Renal cortical epithelial cell (primary cell): ENCODE measurements around the gene PHF19. TPM values are rescaled to one million over a fixed set of nuclear protein-coding genes. Genes with fewer than 3 reads are reported as not detected.

Experiments used
- DNase-seq: peaks from one replicate; pipeline ENCODE4 v3.0.0-alpha.2; 2011; ENCODE audit warnings: low read depth
- total RNA-seq: library from RNA; depleted of rRNA; stranded (reverse); fragments of >200 nt; gene quantifications from 2 replicates; pipeline ENCODE4 v1.2.3, GENCODE V29; 2014

PHF19 gene
- 8.0 and 21.4 TPM in 2 replicates for total RNA-seq

DNA sequence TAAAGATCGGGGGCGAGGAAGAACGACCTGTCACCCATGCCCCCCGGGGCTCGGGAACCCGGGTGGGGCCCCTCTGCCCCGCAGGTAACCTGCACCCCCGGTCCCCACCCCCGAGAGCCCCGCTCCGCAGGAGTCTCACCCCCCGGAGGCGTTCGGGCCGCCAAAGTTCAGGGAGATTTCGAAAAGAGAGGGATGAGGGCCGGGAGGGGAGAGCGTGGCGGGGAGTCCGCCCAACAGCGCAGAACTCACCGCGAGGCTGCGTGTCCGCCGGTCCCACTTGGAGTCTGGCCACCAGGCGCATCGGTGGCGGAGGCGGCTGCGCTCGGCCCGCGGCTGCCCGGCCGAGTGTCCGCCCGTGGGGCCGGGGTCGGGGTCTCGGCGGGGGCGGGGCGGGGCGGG lies at the start of gene PHF19:
PHF19 (minus strand) TSS at position 347 of the 399 bp plus-strand sequence. CDS start 2,447 bp downstream, outside the sequence.
- no peak for DNase-seq

- DNase-seq = peak; percentile 37
These were observed 49.5 kb upstream of the PHF19 start, which contains the start of gene TRAF1 for GRCh38 chr9:120926397-120926928. TRAF1 (minus strand) TSS chr9:120926796; CDS start chr9:120926075, 721 bp downstream.

- peak; percentile 93 for DNase-seq
These were observed 48.8 kb upstream of the PHF19 start for GRCh38 chr9:120925535-120926396.

DNA sequence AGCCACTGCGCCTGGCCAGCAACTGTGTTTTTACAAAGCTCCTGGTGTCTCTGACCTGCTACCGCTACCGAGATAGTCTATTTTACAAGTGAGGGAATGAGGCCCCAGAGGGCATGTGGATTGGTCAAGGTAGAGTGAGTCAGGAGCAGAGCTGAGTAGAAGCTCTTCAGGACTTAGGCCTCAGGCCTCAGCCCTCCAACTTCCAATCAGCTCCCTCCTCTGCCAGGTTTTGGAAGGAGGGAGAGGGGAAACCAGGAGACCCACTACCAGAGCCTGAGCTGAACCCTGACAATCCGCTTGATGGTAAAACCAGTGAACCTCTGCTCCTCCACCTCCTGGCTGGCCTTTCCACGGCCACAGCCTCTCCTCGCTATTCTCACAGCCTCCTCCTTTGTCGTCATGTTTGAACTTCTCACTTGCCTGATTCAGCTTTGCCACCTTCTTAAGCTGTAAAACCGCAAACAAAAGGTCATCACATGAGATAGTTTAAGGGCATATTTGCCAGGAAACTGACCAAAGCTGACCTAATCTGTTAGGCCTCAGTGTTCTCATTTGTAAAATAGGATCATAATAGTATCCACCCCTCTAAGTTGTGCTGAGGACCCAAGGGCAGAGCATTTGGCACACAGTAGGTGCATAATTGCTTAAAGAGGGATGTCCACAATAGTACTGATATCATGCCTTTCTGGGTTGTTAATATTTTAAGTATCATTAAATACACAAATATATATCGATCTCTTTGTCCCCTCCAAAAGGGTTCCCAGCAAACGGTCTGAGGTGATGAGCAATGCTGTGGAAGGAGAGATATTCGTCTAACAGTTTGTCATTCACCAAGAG lies 47.9 kb upstream of the PHF19 start:
- DNase-seq = peak; percentile 36

GRCh38 chr9:120923620-120924328 lies 46.8 kb upstream of the PHF19 start:
- no peak for DNase-seq

- DNase-seq = no peak
These were observed 45.6 kb upstream of the PHF19 start for GRCh38 chr9:120922404-120923195.

GRCh38 chr9:120921661-120922181 lies 44.7 kb upstream of the PHF19 start:
- DNase-seq = no peak

DNA sequence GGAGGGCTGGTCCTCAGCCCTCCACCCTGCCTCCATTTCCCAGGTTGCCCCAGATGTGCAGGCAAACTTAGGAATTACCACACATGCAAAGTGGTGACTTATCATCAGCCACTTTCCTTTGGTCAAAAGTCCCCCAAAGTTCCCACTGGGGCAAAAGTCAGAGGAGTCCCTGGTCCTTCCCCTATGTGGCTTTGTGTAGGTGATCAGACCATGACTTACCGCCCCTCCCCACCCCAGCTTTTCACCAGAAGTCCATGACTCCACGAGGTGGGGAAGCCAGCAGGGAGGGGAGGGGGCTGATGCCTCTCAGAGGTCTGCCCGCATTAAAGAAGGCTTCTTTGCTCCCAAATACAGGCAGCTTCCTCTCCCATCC lies 43.8 kb upstream of the PHF19 start:
- DNase-seq = no peak

- no peak for DNase-seq
These were observed 43.1 kb upstream of the PHF19 start for GRCh38 chr9:120919843-120920805.

DNA sequence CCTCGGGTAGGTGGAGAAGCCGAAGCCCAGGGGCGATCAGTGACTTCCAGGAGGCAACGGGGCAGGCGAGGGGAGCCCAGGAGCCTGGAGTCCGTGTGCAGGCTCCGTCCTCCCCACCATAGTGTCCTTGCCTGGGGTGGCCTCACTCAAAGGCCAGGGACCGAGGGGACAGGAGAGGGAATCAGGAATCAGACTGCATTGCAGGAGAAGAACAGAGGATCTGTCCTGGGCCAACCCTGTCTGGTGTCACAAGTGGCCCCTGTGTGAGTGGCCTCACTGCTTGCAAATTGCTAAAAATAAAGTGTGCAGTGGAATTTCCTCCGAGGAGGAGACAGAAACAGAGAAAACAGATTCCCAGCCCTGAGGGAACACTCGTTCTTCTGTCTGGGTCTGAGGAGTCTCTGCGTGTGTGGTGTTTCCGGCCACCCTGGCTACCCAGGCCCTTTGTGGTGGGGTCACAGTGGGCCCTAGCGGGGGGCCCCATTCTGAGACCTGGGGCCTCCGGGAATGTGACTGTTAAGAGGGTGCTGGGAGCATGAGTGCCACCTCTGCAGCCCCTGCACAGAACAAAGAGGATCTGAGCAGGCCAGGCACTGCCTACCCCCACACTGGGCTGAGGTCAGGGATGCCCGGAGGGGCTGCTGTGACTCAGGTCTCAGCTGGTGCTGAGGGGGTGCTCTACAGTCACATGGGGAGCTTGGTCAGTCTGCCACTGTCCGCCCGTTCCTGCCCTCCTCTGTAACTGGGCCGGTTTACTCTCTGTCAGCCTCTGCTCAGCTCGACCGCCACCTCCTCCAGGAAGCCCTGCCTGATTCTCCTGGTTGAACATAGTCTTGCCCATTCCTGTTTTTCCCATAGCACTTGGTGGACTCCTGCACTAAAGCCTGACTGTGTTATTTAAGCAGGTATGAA lies 42.2 kb upstream of the PHF19 start:
- no peak for DNase-seq

- DNase-seq = no peak
These were observed 41.2 kb upstream of the PHF19 start for GRCh38 chr9:120917929-120918762.

DNA sequence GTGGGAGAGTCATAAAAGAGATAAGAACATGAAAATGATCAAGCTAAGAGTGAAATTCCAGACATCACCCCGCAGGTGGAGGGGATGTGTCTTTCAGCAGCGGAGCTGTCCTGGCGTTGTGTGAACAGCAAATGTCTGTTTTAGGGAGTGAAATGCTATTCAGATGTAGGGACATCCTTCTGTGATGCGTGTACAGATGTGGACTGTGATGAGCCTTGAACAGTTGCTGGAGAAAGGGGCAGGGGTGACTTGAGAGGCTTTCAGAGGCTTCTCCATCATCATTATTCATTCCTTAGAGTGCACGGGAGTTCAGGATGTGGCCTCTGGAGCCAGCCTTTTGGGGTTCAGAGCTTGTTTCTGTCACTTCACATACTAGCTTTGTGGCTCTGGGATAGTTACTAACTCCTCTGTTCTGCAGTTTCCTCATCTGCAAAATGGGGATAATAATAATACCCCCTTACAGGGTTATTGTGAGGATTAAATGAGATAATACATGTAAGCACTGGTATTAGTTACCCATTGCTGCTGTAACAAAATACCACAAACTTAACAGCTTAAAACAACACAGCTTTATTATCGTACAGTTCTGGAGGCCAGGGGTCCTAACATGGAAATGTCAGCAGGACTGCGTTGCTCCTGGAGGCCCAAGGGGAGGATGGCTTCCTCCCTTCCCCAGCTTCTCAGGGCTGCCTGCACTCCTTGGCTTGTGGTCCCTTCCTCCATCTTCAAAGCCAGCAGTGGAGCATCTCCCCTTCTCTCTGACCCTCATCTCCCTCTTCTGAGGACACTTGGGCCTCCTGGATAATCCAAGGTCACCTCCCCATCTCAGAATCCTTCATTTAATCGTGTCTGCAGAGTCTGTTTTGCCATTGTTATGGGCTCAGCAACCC lies 40.2 kb upstream of the PHF19 start:
- DNase-seq = no peak

- DNase-seq = no peak
These were observed 39.6 kb upstream of the PHF19 start for GRCh38 chr9:120916588-120916987.

DNA sequence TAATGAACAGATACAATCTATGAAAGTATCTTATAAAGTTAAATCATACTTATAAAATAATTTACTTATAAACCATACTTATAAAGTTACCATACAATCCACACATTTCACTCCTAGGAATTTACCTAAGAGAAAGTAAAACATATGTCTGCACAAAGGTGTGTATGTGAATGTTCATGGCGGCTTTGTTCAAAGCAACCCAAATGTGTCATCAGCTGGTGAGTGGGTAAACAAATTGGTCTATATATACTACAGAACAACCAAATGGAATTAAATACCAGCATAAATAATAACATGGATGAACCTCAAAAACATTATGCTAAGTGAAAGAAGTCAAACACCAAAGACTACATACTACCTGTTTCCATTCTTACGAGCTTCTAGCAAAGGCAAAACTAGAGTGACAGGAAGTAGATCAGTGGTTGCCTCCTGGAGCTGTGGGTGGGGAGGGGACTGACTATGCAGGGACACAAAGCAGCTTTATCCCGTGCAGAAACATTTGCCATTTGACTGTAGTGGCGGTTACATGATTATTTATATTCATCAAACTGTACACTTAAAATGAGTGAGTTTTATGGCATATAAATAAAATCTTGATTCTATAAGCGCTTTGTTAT lies 39.0 kb upstream of the PHF19 start:
- DNase-seq = no peak

DNA sequence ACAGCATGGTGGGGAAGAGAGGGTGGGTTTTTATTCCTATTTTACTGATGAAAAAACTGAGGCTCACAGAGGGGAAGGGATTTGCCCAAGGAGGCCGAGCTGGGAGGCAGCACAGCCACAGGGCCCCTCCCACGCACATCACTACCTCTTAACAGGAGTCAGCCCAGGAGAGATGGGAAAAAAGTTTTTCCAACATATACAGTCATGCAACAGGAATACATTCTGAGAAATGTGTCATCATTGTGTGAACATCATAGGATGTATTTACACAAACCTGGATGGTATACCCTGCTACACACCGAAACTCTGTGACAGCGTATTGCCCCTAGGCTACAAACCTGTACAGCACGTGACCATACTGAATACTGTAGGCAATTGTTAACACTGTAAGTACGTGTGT lies 38.0 kb upstream of the PHF19 start:
- DNase-seq = no peak

DNA sequence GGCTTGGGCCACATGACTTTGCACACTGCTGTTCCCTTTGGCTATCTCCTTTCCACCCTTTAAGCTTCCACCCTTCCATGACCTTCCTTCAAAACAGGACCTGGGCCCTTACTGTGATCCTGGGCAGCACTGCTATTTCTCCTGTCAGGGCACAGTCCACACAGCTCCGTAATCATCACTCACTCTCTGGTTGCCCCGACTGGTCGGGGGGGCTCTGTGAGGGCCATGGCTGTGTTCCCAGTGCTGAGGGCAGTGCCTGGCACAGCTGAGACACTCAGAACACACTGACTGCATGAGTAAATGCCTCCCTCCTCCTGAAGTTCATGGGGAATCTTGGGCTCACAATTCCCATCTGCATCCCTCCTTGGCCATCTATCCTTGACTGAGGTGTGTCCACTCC lies 37.4 kb upstream of the PHF19 start:
- no peak for DNase-seq
